Common myeloid progenitor, CD34-positive (primary cell): ENCODE data around the gene CPA1.
A peak's percentile ranks its signal among the peaks of the same experiment; 100 is the strongest.

Experiments
- CTCF ChIA-PET: fragments of 350-600 bp; sonication (Branson Sonifier 250); formaldehyde crosslinking; loops from one replicate; lab custom pipeline; 2021; ENCODE audit warnings: antibody characterized with exemption; lab: Charles Lee
- POLR2A ChIA-PET: fragments of 350-600 bp; sonication (Branson Sonifier 250); formaldehyde crosslinking; loops from one replicate; lab custom pipeline; 2021; ENCODE audit warnings: antibody characterized with exemption; lab: Charles Lee
- DNase-seq, 3 donors: peaks; one replicate each; pipeline versions ENCODE4 v3.0.0 to v3.0.0-alpha.2; 2013
- H3K27ac ChIP-seq, 2 experiments: 1 replicate in 1 of 2; 2 replicates in 1 of 2; pipeline ENCODE4 v1.7.0; 2013; ENCODE audit warnings: inconsistent platforms in 2 of 2, low read length in 2 of 2, mild to moderate bottlenecking in 2 of 2, low read depth in 1 of 2, moderate library complexity in 1 of 2; ENCODE audit not compliant: severe bottlenecking in 2 of 2, insufficient read depth in 1 of 2, poor library complexity in 1 of 2
- H3K27me3 ChIP-seq, 5 experiments: replicated peaks in 2 of 5; 1 replicate in 3 of 5; 2 replicates in 2 of 5; pipeline versions ENCODE4 v1.6.1 to v1.7.0; 2013; ENCODE audit warnings: low read length in 4 of 5, mild to moderate bottlenecking in 2 of 5, moderate library complexity in 2 of 5, inconsistent platforms in 1 of 5; ENCODE audit not compliant: insufficient read depth in 5 of 5, control insufficient read depth in 4 of 5
- H3K36me3 ChIP-seq, 4 experiments: 1 replicate in 2 of 4; 2 replicates in 2 of 4; pipeline versions ENCODE4 v1.6.1 to v1.7.0; 2013; ENCODE audit warnings: low read length in 3 of 4, control low read depth in 1 of 4, mild to moderate bottlenecking in 1 of 4; ENCODE audit not compliant: control insufficient read depth in 4 of 4, insufficient read depth in 4 of 4
- H3K4me1 ChIP-seq, 4 experiments: 1 replicate in 3 of 4; 2 replicates in 1 of 4; pipeline versions ENCODE4 v1.6.1 to v1.7.1; 2013; ENCODE audit warnings: low read length in 3 of 4, mild to moderate bottlenecking in 3 of 4, control low read depth in 1 of 4, inconsistent platforms in 1 of 4, moderate library complexity in 1 of 4; ENCODE audit not compliant: control insufficient read depth in 4 of 4, insufficient read depth in 4 of 4; ENCODE audit errors: control extremely low read depth in 1 of 4
- H3K4me3 ChIP-seq, 7 experiments: 1 replicate in 4 of 7; 2 replicates in 3 of 7; pipeline versions ENCODE4 v1.5.1 to v1.7.0; 2013; ENCODE audit warnings: mild to moderate bottlenecking in 7 of 7, low read length in 6 of 7, moderate library complexity in 6 of 7, inconsistent platforms in 2 of 7, low read depth in 2 of 7, control low read depth in 1 of 7; ENCODE audit not compliant: insufficient read depth in 4 of 7, control insufficient read depth in 1 of 7; ENCODE audit errors: extremely low read depth in 1 of 7
- H3K9me3 ChIP-seq, 5 experiments: 1 replicate in 4 of 5; 2 replicates in 1 of 5; pipeline versions ENCODE4 v1.6.1 to v1.7.1; 2013; ENCODE audit warnings: low read length in 4 of 5, mild to moderate bottlenecking in 2 of 5, inconsistent platforms in 1 of 5, low read depth in 1 of 5, moderate library complexity in 1 of 5; ENCODE audit not compliant: control insufficient read depth in 4 of 5, insufficient read depth in 2 of 5; ENCODE audit errors: control extremely low read depth in 1 of 5
- WGBS: methylation state at CpG from one replicate; pipeline ENCODE4 v1.1.5; 2013; ENCODE audit not compliant: insufficient coverage; 5-methylcytosine and 5-hydroxymethylcytosine counted together

CPA1 gene

DNA sequence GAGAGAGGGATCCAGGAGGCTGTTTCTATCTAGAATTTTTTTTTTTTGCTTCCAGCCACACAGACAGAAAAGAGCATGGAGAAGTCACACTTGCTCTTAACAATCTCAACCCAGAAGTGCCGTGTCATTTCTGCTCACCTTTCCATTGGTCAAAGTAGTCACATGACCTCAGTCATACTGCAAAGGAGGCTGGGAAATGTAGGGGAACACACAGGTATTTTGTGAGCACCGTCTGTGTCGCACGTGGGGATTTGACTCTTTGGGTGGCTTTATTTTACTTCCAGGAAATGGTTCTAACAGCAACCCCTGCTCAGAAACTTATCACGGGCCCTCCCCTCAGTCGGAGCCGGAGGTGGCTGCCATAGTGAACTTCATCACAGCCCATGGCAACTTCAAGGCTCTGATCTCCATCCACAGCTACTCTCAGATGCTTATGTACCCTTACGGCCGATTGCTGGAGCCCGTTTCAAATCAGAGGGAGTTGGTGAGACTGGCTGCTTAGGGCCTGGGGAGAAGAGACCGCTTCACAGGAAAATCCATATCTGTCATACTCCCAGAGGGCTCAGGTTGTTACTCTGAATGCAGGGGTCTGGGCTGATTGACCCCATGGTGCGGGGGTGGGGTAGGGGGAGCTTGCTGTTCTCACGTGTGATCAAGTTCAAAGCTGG, 13.1 kb upstream of the CPA1 start:
- ChIA-PET POLR2A (no interaction called here), CTCF (no interaction called here)
- Histone ChIP-seq H3K9me3 (peaks cover 0 to 4% (median 0%) of the 10 kb centered on the region in 5 experiments), H3K27ac (no peak overlapping the region), H3K36me3 (no peaks in the 10 kb centered on the region), H3K4me3 (no peak overlapping the region), H3K4me1 (peaks cover 0 to 46% (median 34%) of the 10 kb centered on the region in 4 experiments), H3K27me3 (no peaks in the 10 kb centered on the region)
- 99% methylated on average over 8 of the region's 13 CpGs for WGBS
- no peak for DNase-seq

DNA sequence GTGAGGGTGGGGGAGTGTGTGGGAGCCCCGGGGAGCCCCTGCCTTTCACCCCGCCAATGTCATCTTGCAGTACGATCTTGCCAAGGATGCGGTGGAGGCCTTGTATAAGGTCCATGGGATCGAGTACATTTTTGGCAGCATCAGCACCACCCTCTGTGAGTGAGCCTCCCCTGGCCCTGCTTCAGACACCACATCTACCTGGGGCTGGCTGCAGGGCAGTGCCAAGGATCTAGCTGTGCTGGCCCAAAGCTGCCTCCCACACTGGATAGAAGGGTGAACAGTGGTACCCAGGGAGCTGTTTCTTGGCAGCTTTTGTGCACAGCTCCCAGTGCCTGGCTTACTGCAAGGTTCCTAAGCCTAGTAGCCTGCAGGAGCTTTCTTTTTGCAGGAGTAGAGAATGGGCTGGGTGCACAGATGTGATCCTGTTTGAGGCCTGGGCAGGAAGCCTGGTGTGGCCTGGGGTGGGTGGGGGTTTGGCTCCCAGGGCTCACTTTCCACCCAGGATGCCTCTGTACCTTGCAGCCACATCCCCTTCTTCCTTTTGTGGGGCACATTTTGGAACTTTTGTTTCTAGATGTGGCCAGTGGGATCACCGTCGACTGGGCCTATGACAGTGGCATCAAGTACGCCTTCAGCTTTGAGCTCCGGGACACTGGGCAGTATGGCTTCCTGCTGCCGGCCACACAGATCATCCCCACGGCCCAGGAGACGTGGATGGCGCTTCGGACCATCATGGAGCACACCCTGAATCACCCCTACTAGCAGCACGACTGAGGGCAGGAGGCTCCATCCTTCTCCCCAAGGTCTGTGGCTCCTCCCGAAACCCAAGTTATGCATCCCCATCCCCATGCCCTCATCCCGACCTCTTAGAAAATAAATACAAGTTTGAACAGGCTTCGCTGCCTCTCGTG, 12.2 kb upstream of the CPA1 start:
- Histone ChIP-seq H3K27ac (peak overlapping the region; percentile 4 to 12), H3K9me3 (peaks cover 0 to 4% (median 0%) of the 10 kb centered on the region in 5 experiments), H3K27me3 (no peaks in the 10 kb centered on the region), H3K4me3 (peak overlapping the region in 1 of 7 experiments; percentile 25), H3K36me3 (no peaks in the 10 kb centered on the region), H3K4me1 (peaks cover 0 to 55% (median 37%) of the 10 kb centered on the region in 4 experiments)
- POLR2A ChIA-PET: no interaction called here
- peak; percentile 22 to 88 (median 82) for DNase-seq
- CTCF ChIA-PET: no interaction called here
- 77% methylated on average over 18 of the region's 19 CpGs for WGBS

DNA sequence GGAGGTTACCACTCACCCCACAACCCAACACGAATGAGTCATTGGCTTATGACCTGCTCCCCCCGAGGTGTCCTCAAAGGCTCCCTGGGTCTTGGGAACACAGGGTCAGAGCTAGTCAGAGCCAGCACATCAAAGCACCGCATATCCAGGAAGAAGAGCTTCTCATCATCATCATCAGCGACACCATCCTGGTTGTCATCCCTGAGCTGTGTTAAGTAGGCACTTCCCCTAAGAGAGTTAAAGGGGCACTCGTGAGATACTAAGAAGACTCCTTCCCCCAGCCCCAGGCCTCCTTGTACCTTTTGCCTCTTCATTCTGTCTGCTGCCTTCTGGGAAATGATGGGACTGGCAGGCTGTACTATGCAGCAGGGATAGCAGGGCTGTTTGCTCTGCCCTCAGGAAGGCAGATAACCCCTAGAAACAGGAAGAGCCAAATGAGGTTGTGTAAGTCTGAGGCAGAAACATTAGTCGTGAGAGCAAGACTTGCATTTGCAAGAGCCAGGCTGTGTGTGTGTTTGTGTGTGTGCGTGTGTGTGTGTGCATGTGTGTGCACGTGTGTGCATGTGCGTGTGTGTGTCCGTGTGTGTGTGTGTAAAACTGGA, 11.1 kb upstream of the CPA1 start:
- Histone ChIP-seq H3K4me1 (peaks cover 0 to 59% (median 38%) of the 10 kb centered on the region in 4 experiments), H3K36me3 (no peaks in the 10 kb centered on the region), H3K4me3 (peak overlapping the region in 1 of 7 experiments; percentile 13), H3K27me3 (no peaks in the 10 kb centered on the region), H3K9me3 (peaks cover 0 to 4% (median 0%) of the 10 kb centered on the region in 5 experiments), H3K27ac (peak overlapping the region in 1 of 2 experiments; percentile 32)
- 55% methylated on average over 5 of the region's 10 CpGs for WGBS
- POLR2A ChIA-PET: no interaction called here
- CTCF ChIA-PET: no interaction called here
- peak; percentile 47 to 73 (median 62) for DNase-seq

DNA sequence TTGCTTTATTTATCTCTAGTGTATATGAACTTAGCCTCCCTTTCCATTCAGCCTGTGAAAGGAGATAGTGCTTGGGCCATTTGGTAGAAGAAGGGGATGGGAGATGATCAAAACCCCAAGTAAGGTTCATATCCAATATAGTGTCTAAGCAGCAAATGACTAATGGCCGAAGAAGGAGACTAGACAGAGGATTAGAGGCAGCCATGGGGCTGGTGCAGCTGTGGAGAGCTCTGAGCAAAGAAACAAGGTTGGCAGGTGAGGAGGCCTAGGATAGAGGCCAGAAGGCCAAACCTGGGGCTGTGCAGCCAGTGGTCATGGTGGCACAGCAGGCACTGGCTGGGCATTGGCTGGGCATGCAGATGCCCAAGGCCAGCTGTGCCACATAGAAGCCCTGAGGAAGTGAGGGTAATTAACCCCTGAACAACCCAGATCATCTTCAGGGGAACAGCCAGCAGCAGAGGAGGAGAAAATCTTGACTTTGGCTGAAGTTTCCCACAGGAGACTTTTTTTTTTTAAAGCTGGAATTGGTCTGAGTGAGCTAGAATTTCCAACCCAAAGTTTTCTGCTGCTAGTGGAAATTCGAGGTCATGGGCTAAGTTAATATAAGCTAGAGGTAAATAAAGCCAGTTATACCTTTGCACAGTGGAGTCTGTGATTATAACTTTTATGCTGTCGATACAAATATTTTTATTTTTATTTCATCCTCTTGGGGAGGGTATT, 10.3 kb upstream of the CPA1 start:
- Histone ChIP-seq H3K9me3 (peaks cover 0 to 4% (median 0%) of the 10 kb centered on the region in 5 experiments), H3K27me3 (no peaks in the 10 kb centered on the region), H3K36me3 (no peaks in the 10 kb centered on the region), H3K27ac (no peak overlapping the region), H3K4me1 (peaks cover 0 to 59% (median 38%) of the 10 kb centered on the region in 4 experiments), H3K4me3 (no peak overlapping the region)
- POLR2A ChIA-PET: no interaction called here
- DNase-seq: no peak
- 92% methylated on average over 2 of the region's 3 CpGs for WGBS
- CTCF ChIA-PET: no interaction called here

DNA sequence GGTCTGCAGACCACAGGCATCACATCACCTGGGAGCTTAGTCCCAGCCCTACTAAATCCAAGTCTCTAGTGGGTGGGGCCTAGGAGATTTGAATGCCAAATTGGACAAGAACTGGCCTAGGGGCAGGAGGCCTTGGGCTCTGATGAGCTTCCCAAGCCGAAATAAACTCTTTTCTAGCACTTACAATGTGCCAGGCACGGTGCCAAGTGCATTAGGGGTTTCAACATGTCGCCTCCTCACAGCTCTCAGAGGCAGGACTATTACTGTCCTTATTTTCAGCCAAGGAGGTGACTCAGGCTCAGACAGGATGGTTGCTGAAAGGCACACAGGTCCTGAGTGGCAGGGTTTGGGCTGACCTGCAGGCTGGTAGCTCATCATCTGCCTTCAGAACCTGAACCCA, 9.2 kb upstream of the CPA1 start:
- POLR2A ChIA-PET: no interaction called here
- Histone ChIP-seq H3K9me3 (peaks cover under 1 to 7% (median 4%) of the 10 kb centered on the region in 5 experiments), H3K27ac (no peak overlapping the region), H3K4me3 (no peak overlapping the region), H3K4me1 (peaks cover 0 to 59% (median 38%) of the 10 kb centered on the region in 4 experiments), H3K27me3 (no peaks in the 10 kb centered on the region), H3K36me3 (no peaks in the 10 kb centered on the region)
- WGBS: 95% methylated on average over 3 of the region's 3 CpGs
- DNase-seq: no peak
- CTCF ChIA-PET: no interaction called here

DNA sequence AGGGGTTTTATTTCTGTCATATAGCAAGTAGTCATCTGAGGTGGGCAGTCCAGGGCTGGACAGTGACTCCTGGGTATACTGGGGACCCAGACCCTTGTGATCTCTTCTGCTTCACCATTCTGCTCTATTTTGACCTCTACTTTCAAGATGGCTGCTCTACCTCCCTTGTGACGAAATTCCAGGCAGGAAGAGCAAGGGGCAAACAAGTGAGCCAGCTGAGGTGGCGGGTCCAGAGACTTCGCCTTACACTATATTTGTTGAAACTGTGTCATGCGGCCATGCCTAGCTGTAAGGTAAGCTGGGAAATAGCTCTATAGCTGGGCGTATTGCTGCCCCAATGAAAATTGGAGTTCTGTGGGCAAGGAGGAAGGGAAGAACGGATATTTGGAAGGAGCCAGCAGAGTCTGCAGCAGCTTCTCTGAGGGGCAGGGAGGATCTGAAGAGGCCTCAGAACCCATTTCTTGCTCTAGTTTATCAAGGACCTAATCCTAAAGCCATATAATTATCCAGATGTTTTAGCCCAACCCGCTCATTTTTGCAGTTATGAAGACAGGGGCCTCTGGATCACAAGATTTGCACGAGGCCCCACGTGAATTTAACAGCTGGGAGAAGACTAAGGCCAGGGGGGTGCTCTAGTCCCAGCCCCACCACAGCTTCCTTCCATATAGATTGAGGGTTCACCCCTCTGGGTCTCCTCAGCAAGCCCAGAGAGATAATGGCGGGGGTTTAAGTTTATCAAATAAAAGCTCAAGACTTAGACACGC, 7.7 kb upstream of the CPA1 start:
- CTCF ChIA-PET: no interaction called here
- H3K4me1 ChIP-seq: peaks cover 0 to 48% (median 30%) of the 10 kb centered on the region in 4 experiments
- POLR2A ChIA-PET: no interaction called here
- H3K27ac ChIP-seq: no peak overlapping the region
- no peaks in the 10 kb centered on the region for H3K27me3 ChIP-seq
- H3K36me3 ChIP-seq: no peaks in the 10 kb centered on the region
- H3K4me3 ChIP-seq: no peak overlapping the region
- 90% methylated on average over 8 of the region's 11 CpGs for WGBS
- H3K9me3 ChIP-seq: peaks cover 3 to 11% (median 5%) of the 10 kb centered on the region in 5 experiments
- DNase-seq: peak in 1 of 3 donors; percentile 37
